Peyer's patch (tissue), 4 donors: ENCODE measurements around the gene FBXO38. TPM values are rescaled to one million over a fixed set of nuclear protein-coding genes. Genes with fewer than 3 reads are reported as not detected.

Experiments
- DNase-seq, 3 donors: peaks; one replicate each; pipeline ENCODE4 v3.0.0-alpha.2; 2017 to 2019
- H3K27ac ChIP-seq, 4 donors: fragments of 200-600 bp; sonication (generic); one replicate each; pipeline ENCODE4 v1.5.1; 2016 to 2019
- H3K27me3 ChIP-seq, 2 donors: fragments of 200-600 bp; sonication (generic); one replicate each; pipeline ENCODE4 v1.5.1; 2019
- H3K36me3 ChIP-seq, 3 donors: fragments of 200-600 bp; sonication (generic); one replicate each; pipeline ENCODE4 v1.5.1; 2016 to 2019
- H3K4me1 ChIP-seq, 4 donors: fragments of 200-600 bp; sonication (generic); one replicate each; pipeline ENCODE4 v1.5.1; 2016 to 2019
- H3K4me3 ChIP-seq, 4 donors: fragments of 200-600 bp; sonication (generic); 1 replicate in 3 of 4; 2 replicates in 1 of 4; pipeline ENCODE4 v1.5.1; 2016 to 2019; ENCODE audit warnings: mild to moderate bottlenecking in 1 of 4
- H3K9me3 ChIP-seq, 4 donors: fragments of 200-600 bp; sonication (generic); one replicate each; pipeline ENCODE4 v1.5.1; 2016 to 2019; ENCODE audit warnings: mild to moderate bottlenecking in 1 of 4
- POLR2A ChIP-seq, 2 donors: fragments of 450-650 bp; IDR thresholded peaks; one replicate each; pipeline ENCODE4 v1.5.1; 2017; ENCODE audit warnings: antibody characterized with exemption in 2 of 2, mild to moderate bottlenecking in 2 of 2, moderate library complexity in 2 of 2
- total RNA-seq, 4 donors: library from RNA; depleted of rRNA; stranded (reverse); fragments of >200 nt; gene quantifications; one replicate each; pipeline ENCODE4 v1.1.0, GENCODE V29; 2016
- TF ChIP-seq, protein P1 (sequence below), 6 experiments: fragments of 450-650 bp in 4 of 6; fragments of 200-600 bp in 2 of 6; sonication (generic) in 1 of 6; IDR thresholded peaks; one replicate each; pipeline ENCODE4 v1.5.1; 2017 to 2019; ENCODE audit warnings: antibody characterized with exemption in 6 of 6, mild to moderate bottlenecking in 3 of 6, moderate library complexity in 1 of 6

Gene FBXO38
- total RNA-seq, 4 donors from 2014 or later = 52.2 to 91.6 (median 64.5) TPM

- H3K4me3 ChIP-seq = no peak overlapping the region
- no peak overlapping the region for H3K27ac ChIP-seq
- DNase-seq = no peak
- peaks cover 0 to 86% (median 0%) of the 10 kb centered on the region in 3 donors for H3K36me3 ChIP-seq
- no peaks in the 10 kb centered on the region for H3K9me3 ChIP-seq
- TF ChIP-seq POLR2A (IDR thresholded peaks at IDR 0.05) = no peak
- TF ChIP-seq, protein P1, sequence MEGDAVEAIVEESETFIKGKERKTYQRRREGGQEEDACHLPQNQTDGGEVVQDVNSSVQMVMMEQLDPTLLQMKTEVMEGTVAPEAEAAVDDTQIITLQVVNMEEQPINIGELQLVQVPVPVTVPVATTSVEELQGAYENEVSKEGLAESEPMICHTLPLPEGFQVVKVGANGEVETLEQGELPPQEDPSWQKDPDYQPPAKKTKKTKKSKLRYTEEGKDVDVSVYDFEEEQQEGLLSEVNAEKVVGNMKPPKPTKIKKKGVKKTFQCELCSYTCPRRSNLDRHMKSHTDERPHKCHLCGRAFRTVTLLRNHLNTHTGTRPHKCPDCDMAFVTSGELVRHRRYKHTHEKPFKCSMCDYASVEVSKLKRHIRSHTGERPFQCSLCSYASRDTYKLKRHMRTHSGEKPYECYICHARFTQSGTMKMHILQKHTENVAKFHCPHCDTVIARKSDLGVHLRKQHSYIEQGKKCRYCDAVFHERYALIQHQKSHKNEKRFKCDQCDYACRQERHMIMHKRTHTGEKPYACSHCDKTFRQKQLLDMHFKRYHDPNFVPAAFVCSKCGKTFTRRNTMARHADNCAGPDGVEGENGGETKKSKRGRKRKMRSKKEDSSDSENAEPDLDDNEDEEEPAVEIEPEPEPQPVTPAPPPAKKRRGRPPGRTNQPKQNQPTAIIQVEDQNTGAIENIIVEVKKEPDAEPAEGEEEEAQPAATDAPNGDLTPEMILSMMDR (IDR thresholded peaks at IDR 0.05) = no peak
- no peaks in the 10 kb centered on the region for H3K4me1 ChIP-seq
- H3K27me3 ChIP-seq = no peaks in the 10 kb centered on the region
Observed at GRCh38 chr5:148403344-148403743, 19.6 kb downstream of the FBXO38 start.

- no peak overlapping the region for H3K4me3 ChIP-seq
- TF ChIP-seq, protein P1 (IDR thresholded peaks at IDR 0.05) = no peak
- TF ChIP-seq POLR2A (IDR thresholded peaks at IDR 0.05) = no peak
- no peak overlapping the region for H3K27ac ChIP-seq
- no peak for DNase-seq
- H3K36me3 ChIP-seq = peaks cover 0 to 91% (median 0%) of the 10 kb centered on the region in 3 donors
- H3K4me1 ChIP-seq = no peaks in the 10 kb centered on the region
- H3K9me3 ChIP-seq = no peaks in the 10 kb centered on the region
- H3K27me3 ChIP-seq = no peaks in the 10 kb centered on the region
Observed at GRCh38 chr5:148406406-148406805, 22.6 kb downstream of the FBXO38 start.

DNA sequence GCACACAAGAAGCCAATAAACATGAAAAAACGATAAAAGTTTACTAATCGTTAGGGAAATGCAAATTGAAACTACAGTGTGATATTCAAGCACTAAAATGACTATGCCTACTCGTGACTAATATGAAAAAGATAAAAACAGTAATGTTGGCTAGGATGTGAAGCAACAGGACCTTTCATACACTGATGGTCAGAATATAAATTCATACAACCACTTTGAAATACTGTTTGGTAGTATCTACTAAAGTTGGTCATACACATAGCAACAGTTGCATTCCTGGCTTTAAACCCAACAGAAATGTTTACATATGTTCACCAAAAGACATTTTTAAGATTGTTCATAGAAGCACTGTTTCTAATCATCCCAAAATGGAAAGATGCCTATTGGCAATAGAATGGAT is 24.3 kb downstream of the FBXO38 start:
- Histone ChIP-seq H3K4me1 (no peaks in the 10 kb centered on the region), H3K4me3 (no peak overlapping the region), H3K27ac (no peak overlapping the region), H3K27me3 (no peaks in the 10 kb centered on the region), H3K9me3 (no peaks in the 10 kb centered on the region), H3K36me3 (peaks cover 0 to 86% (median 0%) of the 10 kb centered on the region in 3 donors)
- no peak for DNase-seq
- TF ChIP-seq, protein P1 (IDR thresholded peaks at IDR 0.05) = no peak
- no peak for TF ChIP-seq POLR2A (IDR thresholded peaks at IDR 0.05)

GRCh38 chr5:148412124-148412523 is 28.4 kb downstream of the FBXO38 start:
- DNase-seq = no peak
- no peaks in the 10 kb centered on the region for H3K9me3 ChIP-seq
- TF ChIP-seq, protein P1 (IDR thresholded peaks at IDR 0.05) = no peak
- no peak for TF ChIP-seq POLR2A (IDR thresholded peaks at IDR 0.05)
- no peak overlapping the region for H3K27ac ChIP-seq
- no peaks in the 10 kb centered on the region for H3K27me3 ChIP-seq
- no peak overlapping the region for H3K4me3 ChIP-seq
- peaks cover 0 to 85% (median 0%) of the 10 kb centered on the region in 3 donors for H3K36me3 ChIP-seq
- no peaks in the 10 kb centered on the region for H3K4me1 ChIP-seq

- no peak for DNase-seq
- TF ChIP-seq, protein P1 (IDR thresholded peaks at IDR 0.05) = no peak
- no peak for TF ChIP-seq POLR2A (IDR thresholded peaks at IDR 0.05)
- Histone ChIP-seq H3K27me3 (no peaks in the 10 kb centered on the region), H3K36me3 (peaks cover 0 to 86% (median 0%) of the 10 kb centered on the region in 3 donors), H3K27ac (no peak overlapping the region), H3K4me1 (no peaks in the 10 kb centered on the region), H3K9me3 (no peaks in the 10 kb centered on the region), H3K4me3 (no peak overlapping the region)
Observed at GRCh38 chr5:148414833-148415232, 31.1 kb downstream of the FBXO38 start.

- peaks cover 0 to 77% (median 0%) of the 10 kb centered on the region in 3 donors for H3K36me3 ChIP-seq
- no peak overlapping the region for H3K4me3 ChIP-seq
- H3K27ac ChIP-seq = no peak overlapping the region
- no peaks in the 10 kb centered on the region for H3K9me3 ChIP-seq
- no peaks in the 10 kb centered on the region for H3K27me3 ChIP-seq
- H3K4me1 ChIP-seq = no peaks in the 10 kb centered on the region
- no peak for DNase-seq
- TF ChIP-seq, protein P1 (IDR thresholded peaks at IDR 0.05) = no peak
- TF ChIP-seq POLR2A (IDR thresholded peaks at IDR 0.05) = no peak
Observed at GRCh38 chr5:148416416-148416815, 32.7 kb downstream of the FBXO38 start.
